Activated CD4-positive, alpha-beta T cell treated with anti-CD3 and anti-CD28 coated beads for 36 hours (primary cell): ENCODE measurements around the gene CDHR1. TPM values are rescaled to one million over a fixed set of nuclear protein-coding genes. Genes with fewer than 3 reads are reported as not detected.
A peak's percentile ranks its signal among the peaks of the same experiment; 100 is the strongest.
"Not testable (repeated sequence)": the region's sequence is repeated elsewhere in the genome, so short reads cannot be mapped to it uniquely, and the experiment has no call there.

Experiments
- ATAC-seq: fragments of 200-7000 bp; cut with Tn5 transposase; one replicate; pipeline ENCODE4 v1.10.0; 2021; ENCODE audit warnings: mild to moderate bottlenecking, moderate library complexity
- CTCF ChIA-PET: fragments of 350-600 bp; sonication (Branson Sonifier 250); formaldehyde crosslinking; loops from one replicate; lab custom pipeline; 2021; ENCODE audit warnings: antibody characterized with exemption; lab: Charles Lee
- POLR2A ChIA-PET: fragments of 350-600 bp; sonication (Branson Sonifier 250); formaldehyde crosslinking; loops from one replicate; lab custom pipeline; 2021; ENCODE audit warnings: antibody characterized with exemption, inconsistent platforms; lab: Charles Lee
- DNase-seq: peaks from one replicate; pipeline ENCODE4 v3.0.0-alpha.2; 2020
- H3K27ac Mint-ChIP-seq: one replicate; pipeline ENCODE4 v1.8.0; 2021; ENCODE audit warnings: mixed read lengths
- H3K27me3 Mint-ChIP-seq: one replicate; pipeline ENCODE4 v1.8.0; 2021; ENCODE audit warnings: mixed read lengths
- H3K36me3 Mint-ChIP-seq: one replicate; pipeline ENCODE4 v1.8.0; 2021; ENCODE audit warnings: low read depth, mixed read lengths
- H3K4me1 Mint-ChIP-seq: one replicate; pipeline ENCODE4 v1.8.0; 2021; ENCODE audit warnings: mixed read lengths
- H3K4me3 Mint-ChIP-seq: one replicate; pipeline ENCODE4 v1.8.0; 2021; ENCODE audit warnings: mild to moderate bottlenecking, moderate library complexity, mixed read lengths
- H3K9me3 Mint-ChIP-seq: one replicate; pipeline ENCODE4 v1.8.0; 2021; ENCODE audit warnings: low read depth, mixed read lengths
- intact Hi-C, 2 experiments: fragments of 100-400 bp; cut with DNase I in 1 of 2; cut with micrococcal nuclease in 1 of 2; formaldehyde crosslinking; loops; one replicate each; pipeline versions ENCODE4 v1.14.2 to v1.15.1; 2022 to 2024; cut with DNase I, micrococcal nuclease
- total RNA-seq, 2 experiments: library from RNA; stranded (reverse); gene quantifications; one replicate each; pipeline ENCODE4 v1.2.3, GENCODE V29; 2021

CDHR1 gene
- 1 to 10 TPM in 1 of 2 experiments, under 1 TPM in 1; 0.62 to 1.1 TPM for total RNA-seq

GRCh38 chr10:84194424-84195043, at the start of gene CDHR1:
Gene CDHR1, plus strand, starts transcription at chr10:84194537. Its CDS starts 224 bp downstream, at chr10:84194761.
- H3K4me3 Mint-ChIP-seq = peak within 1 kb of the TSS; percentile 49
- peak; percentile 72 for DNase-seq
- POLR2A ChIA-PET = no interaction called here
- no peaks in the 10 kb centered on the region for H3K36me3 Mint-ChIP-seq
- CTCF ChIA-PET = interaction anchor here (0.7 to 1.3 kb wide), 4 partner anchors 19 to 580 kb away, joined by 3 read pairs; partner anchors contain the start of gene GPR15LG
- peak; percentile 84 for ATAC-seq
- H3K4me1 Mint-ChIP-seq = peaks cover 13% of the 10 kb centered on the region
- H3K9me3 Mint-ChIP-seq = no peaks in the 10 kb centered on the region
- peaks cover 27% of the 10 kb centered on the region for H3K27me3 Mint-ChIP-seq
- H3K27ac Mint-ChIP-seq = no peak within 1 kb of the TSS
- intact Hi-C loops = loop anchor here in 1 of 2 experiments (1.0 kb wide), 1 partner anchor 55 kb away; the partner anchor contains the start of gene GHITM

GRCh38 chr10:84147347-84147746, 47.0 kb upstream of the CDHR1 start:
- Mint-ChIP-seq H3K36me3 (peaks cover 55% of the 10 kb centered on the region), H3K27me3 (no peaks in the 10 kb centered on the region), H3K4me3 (no peak overlapping the region), H3K9me3 (no peaks in the 10 kb centered on the region), H3K27ac (no peak overlapping the region), H3K4me1 (peaks cover 16% of the 10 kb centered on the region)
- ATAC-seq (no peak), DNase-seq (no peak)
- CTCF ChIA-PET = interaction anchor here (0.6 to 3.9 kb wide), 19 partner anchors 9 to 390 kb away, joined by 3 to 68 read pairs (median 8); partner anchors contain the start of genes GHITM and GPR15LG
- intact Hi-C loops = loop anchor here (5.0 to 10.0 kb wide), 2 partner anchors 110 to 387 kb away; no protein-coding TSS in a partner anchor
- POLR2A ChIA-PET = interaction anchor here (0.6 to 0.9 kb wide), 3 partner anchors 9 to 70 kb away, joined by 3 to 10 read pairs (median 3); partner anchors contain the start of gene GHITM

- peak; percentile 63 for ATAC-seq
- not testable (repeated sequence) for H3K4me3 Mint-ChIP-seq, H3K27me3 Mint-ChIP-seq, H3K9me3 Mint-ChIP-seq, H3K27ac Mint-ChIP-seq
- peaks cover 56% of the 10 kb centered on the region for H3K36me3 Mint-ChIP-seq
- ChIA-PET POLR2A (interaction anchor here (0.6 to 0.9 kb wide), 3 partner anchors 9 to 66 kb away, joined by 3 to 10 read pairs (median 4); partner anchors contain the start of gene GHITM), CTCF (interaction anchor here (0.6 to 3.9 kb wide), 22 partner anchors 8 to 395 kb away, joined by 3 to 68 read pairs (median 6); partner anchors contain the start of genes CDHR1, GHITM and GPR15LG)
- intact Hi-C loops = loop anchor here (1.0 to 10.0 kb wide), 3 partner anchors 57 to 387 kb away; no protein-coding TSS in a partner anchor
- peaks cover 22% of the 10 kb centered on the region for H3K4me1 Mint-ChIP-seq
- peak; percentile 15 for DNase-seq
Observed at GRCh38 chr10:84148006-84148597, 46.2 kb upstream of the CDHR1 start.

GRCh38 chr10:84149854-84150253, 44.5 kb upstream of the CDHR1 start:
- DNase-seq (no peak), ATAC-seq (no peak)
- POLR2A ChIA-PET = interaction anchor here (1.2 kb wide), 1 partner anchor 11 kb away, joined by 6 read pairs; the partner anchor contains the start of gene GHITM
- Mint-ChIP-seq H3K27ac (peak overlapping the region; percentile 48), H3K4me3 (no peak overlapping the region), H3K4me1 (peaks cover 28% of the 10 kb centered on the region), H3K27me3 (no peaks in the 10 kb centered on the region), H3K36me3 (peaks cover 57% of the 10 kb centered on the region), H3K9me3 (no peaks in the 10 kb centered on the region)
- intact Hi-C loops = loop anchor here (5.0 to 10.0 kb wide), 2 partner anchors 107 to 385 kb away; no protein-coding TSS in a partner anchor
- CTCF ChIA-PET = interaction anchor here (0.8 to 3.9 kb wide), 7 partner anchors 9 to 391 kb away, joined by 3 to 68 read pairs (median 4); partner anchors contain the start of gene GHITM

GRCh38 chr10:84152769-84153168, 41.6 kb upstream of the CDHR1 start:
- intact Hi-C loops = loop anchor here in 1 of 2 experiments (2.0 kb wide), 1 partner anchor 14 kb away; the partner anchor contains the start of gene GHITM
- no peak for DNase-seq
- peak; percentile 57 for ATAC-seq
- ChIA-PET CTCF (interaction anchor here (1.1 to 1.9 kb wide), 2 partner anchors 8 to 50 kb away, joined by 4 to 5 read pairs; no protein-coding TSS in a partner anchor), POLR2A (no interaction called here)
- Mint-ChIP-seq H3K4me1 (peaks cover 33% of the 10 kb centered on the region), H3K4me3 (no peak overlapping the region), H3K36me3 (peaks cover 50% of the 10 kb centered on the region), H3K27me3 (no peaks in the 10 kb centered on the region), H3K9me3 (no peaks in the 10 kb centered on the region), H3K27ac (peak overlapping the region; percentile 75)

GRCh38 chr10:84155521-84155920, 38.8 kb upstream of the CDHR1 start:
- Mint-ChIP-seq H3K27ac (peak overlapping the region; percentile 60), H3K9me3 (no peaks in the 10 kb centered on the region), H3K4me1 (peaks cover 39% of the 10 kb centered on the region), H3K4me3 (no peak overlapping the region), H3K27me3 (no peaks in the 10 kb centered on the region), H3K36me3 (peaks cover 35% of the 10 kb centered on the region)
- ChIA-PET POLR2A (interaction anchor here (1.1 kb wide), 1 partner anchor 27 kb away, joined by 6 read pairs; no protein-coding TSS in a partner anchor), CTCF (interaction anchor here (0.7 to 2.0 kb wide), 3 partner anchors 8 to 174 kb away, joined by 3 to 14 read pairs (median 3); no protein-coding TSS in a partner anchor)
- ATAC-seq (no peak), DNase-seq (no peak)
- intact Hi-C loops = no loop called here

GRCh38 chr10:84156009-84156408, 38.3 kb upstream of the CDHR1 start:
- H3K36me3 Mint-ChIP-seq = peaks cover 35% of the 10 kb centered on the region
- ATAC-seq (no peak), DNase-seq (no peak)
- H3K4me3 Mint-ChIP-seq = no peak overlapping the region
- H3K27me3 Mint-ChIP-seq = no peaks in the 10 kb centered on the region
- ChIA-PET POLR2A (interaction anchor here (1.1 kb wide), 1 partner anchor 26 kb away, joined by 6 read pairs; no protein-coding TSS in a partner anchor), CTCF (interaction anchor here (0.8 to 2.0 kb wide), 3 partner anchors 8 to 80 kb away, joined by 3 to 14 read pairs (median 5); no protein-coding TSS in a partner anchor)
- H3K9me3 Mint-ChIP-seq = no peaks in the 10 kb centered on the region
- H3K27ac Mint-ChIP-seq = no peak overlapping the region
- intact Hi-C loops = loop anchor here in 1 of 2 experiments (2.0 kb wide), 1 partner anchor 49 kb away; no protein-coding TSS in a partner anchor
- peaks cover 39% of the 10 kb centered on the region for H3K4me1 Mint-ChIP-seq

- peak; percentile 70 for DNase-seq
- intact Hi-C loops = loop anchor here in 1 of 2 experiments (2.0 kb wide), 1 partner anchor 48 kb away; no protein-coding TSS in a partner anchor
- Mint-ChIP-seq H3K9me3 (no peaks in the 10 kb centered on the region), H3K27ac (peak overlapping the region; percentile 77), H3K4me3 (no peak overlapping the region), H3K4me1 (peaks cover 37% of the 10 kb centered on the region), H3K27me3 (no peaks in the 10 kb centered on the region), H3K36me3 (peaks cover 33% of the 10 kb centered on the region)
- peak; percentile 90 for ATAC-seq
- ChIA-PET CTCF (interaction anchor here (0.7 to 2.0 kb wide), 6 partner anchors 9 to 79 kb away, joined by 3 to 14 read pairs (median 4); no protein-coding TSS in a partner anchor), POLR2A (interaction anchor here (0.7 to 1.1 kb wide), 2 partner anchors 26 to 138 kb away, joined by 3 to 6 read pairs; no protein-coding TSS in a partner anchor)
Observed at GRCh38 chr10:84156768-84157167, 37.6 kb upstream of the CDHR1 start.

- ATAC-seq (no peak), DNase-seq (no peak)
- Mint-ChIP-seq H3K27me3 (no peaks in the 10 kb centered on the region), H3K36me3 (peaks cover 25% of the 10 kb centered on the region), H3K27ac (no peak overlapping the region), H3K9me3 (no peaks in the 10 kb centered on the region), H3K4me3 (no peak overlapping the region), H3K4me1 (peaks cover 27% of the 10 kb centered on the region)
- POLR2A ChIA-PET = no interaction called here
- CTCF ChIA-PET = interaction anchor here (1.2 to 2.5 kb wide), 3 partner anchors 10 to 54 kb away, joined by 3 to 13 read pairs (median 4); no protein-coding TSS in a partner anchor
- intact Hi-C loops = no loop called here
Observed at GRCh38 chr10:84158061-84158460, 36.3 kb upstream of the CDHR1 start.

- no peak overlapping the region for H3K27ac Mint-ChIP-seq
- no peak for DNase-seq
- H3K4me1 Mint-ChIP-seq = peaks cover 22% of the 10 kb centered on the region
- ATAC-seq = no peak
- no peaks in the 10 kb centered on the region for H3K9me3 Mint-ChIP-seq
- ChIA-PET CTCF (interaction anchor here (0.7 to 2.5 kb wide), 4 partner anchors 9 to 117 kb away, joined by 3 to 13 read pairs (median 4); no protein-coding TSS in a partner anchor), POLR2A (no interaction called here)
- H3K27me3 Mint-ChIP-seq = no peaks in the 10 kb centered on the region
- peaks cover 21% of the 10 kb centered on the region for H3K36me3 Mint-ChIP-seq
- intact Hi-C loops = no loop called here
- no peak overlapping the region for H3K4me3 Mint-ChIP-seq
Observed at GRCh38 chr10:84158550-84158949, 35.8 kb upstream of the CDHR1 start.
